Immature natural killer cell (primary cell): ENCODE measurements around the gene DNM2. TPM values are rescaled to one million over a fixed set of nuclear protein-coding genes. Genes with fewer than 3 reads are reported as not detected.

Experiments used
- DNase-seq, 3 donors: peaks; one replicate each; pipeline ENCODE4 v3.0.0; 2022; ENCODE audit warnings: mixed read lengths in 1 of 3
- H3K27ac Mint-ChIP-seq, 6 donors: one replicate each; pipeline ENCODE4 v1.8.0; 2020; ENCODE audit warnings: mixed read lengths in 6 of 6, mild to moderate bottlenecking in 5 of 6, inconsistent platforms in 4 of 6, moderate library complexity in 3 of 6
- H3K27me3 Mint-ChIP-seq, 3 donors: one replicate each; pipeline ENCODE4 v1.8.0; 2020 to 2021; ENCODE audit warnings: low read depth in 3 of 3, mild to moderate bottlenecking in 3 of 3, mixed read lengths in 3 of 3, moderate library complexity in 3 of 3, inconsistent platforms in 1 of 3
- H3K36me3 Mint-ChIP-seq, 3 donors: one replicate each; pipeline ENCODE4 v1.8.0; 2020; ENCODE audit warnings: mixed read lengths in 3 of 3, inconsistent platforms in 2 of 3, mild to moderate bottlenecking in 2 of 3
- H3K4me1 Mint-ChIP-seq, 2 donors: one replicate each; pipeline ENCODE4 v1.8.0; 2020; ENCODE audit warnings: inconsistent platforms in 2 of 2, mild to moderate bottlenecking in 2 of 2, mixed read lengths in 2 of 2, moderate library complexity in 1 of 2
- H3K4me3 Mint-ChIP-seq, 5 donors: one replicate each; pipeline ENCODE4 v1.8.0; 2020; ENCODE audit warnings: mild to moderate bottlenecking in 5 of 5, mixed read lengths in 5 of 5, inconsistent platforms in 3 of 5, moderate library complexity in 3 of 5
- H3K9me3 Mint-ChIP-seq, 6 donors: one replicate each; pipeline ENCODE4 v1.8.0; 2020; ENCODE audit warnings: mild to moderate bottlenecking in 6 of 6, mixed read lengths in 6 of 6, inconsistent platforms in 4 of 6, moderate library complexity in 3 of 6
- polyA plus RNA-seq, 3 donors: library from polyadenylated mRNA; unstranded; fragments of 300-500 nt; fragmentation: Illumina TruSeq; gene quantifications; one replicate each; pipeline ENCODE4 v1.2.3, GENCODE V29; 2021

Gene DNM2
- polyA plus RNA-seq, 3 donors from 2014 or later, result 62.9 to 170 (median 92.7) TPM

DNA sequence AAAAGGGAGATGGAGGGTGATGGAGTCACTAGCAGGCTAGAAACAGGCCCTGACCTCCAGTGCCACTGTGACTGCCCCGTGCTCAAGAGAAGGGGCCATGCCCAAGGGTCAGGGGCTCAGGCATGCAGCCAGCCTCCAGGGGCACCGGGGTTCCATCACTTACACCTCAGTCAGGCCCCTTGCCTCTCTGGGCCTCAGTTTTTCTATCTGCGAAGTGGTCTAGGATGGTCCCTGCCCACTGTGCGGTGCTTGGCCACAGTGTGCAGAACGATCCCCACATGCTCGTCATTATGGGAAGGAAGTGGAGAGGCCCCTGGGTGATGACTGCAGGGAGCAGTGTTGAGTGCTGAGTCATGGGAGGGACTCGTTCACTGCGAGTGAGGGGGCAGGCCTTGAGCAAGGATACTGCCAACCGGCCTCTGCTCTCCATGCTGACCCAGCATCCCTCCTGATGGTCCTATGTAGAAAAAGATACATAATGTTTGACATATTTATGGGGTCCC lies 95.1 kb downstream of the DNM2 start:
- Mint-ChIP-seq H3K4me1 (peaks cover 50 to 72% of the 10 kb centered on the region in 2 donors), H3K27ac (peak overlapping the region; percentile 89 to 97 (median 94)), H3K4me3 (peak overlapping the region; percentile 57 to 75 (median 74)), H3K27me3 (peaks cover 4 to 14% (median 13%) of the 10 kb centered on the region in 3 donors), H3K36me3 (peaks cover 16 to 25% (median 23%) of the 10 kb centered on the region in 3 donors), H3K9me3 (peaks cover 0 to 2% (median 0%) of the 10 kb centered on the region in 6 donors)
- DNase-seq, result peak; percentile 70 to 73 (median 71)

- Mint-ChIP-seq H3K9me3 (peaks cover 0 to 2% (median 0%) of the 10 kb centered on the region in 6 donors), H3K27ac (peak overlapping the region; percentile 89 to 97 (median 94)), H3K36me3 (peaks cover 10 to 19% (median 14%) of the 10 kb centered on the region in 3 donors), H3K27me3 (peaks cover 4 to 18% (median 16%) of the 10 kb centered on the region in 3 donors), H3K4me3 (peak overlapping the region; percentile 56 to 82 (median 70)), H3K4me1 (peaks cover 41 to 60% of the 10 kb centered on the region in 2 donors)
- peak; percentile 64 to 65 (median 65) for DNase-seq
These were observed 97.2 kb downstream of the DNM2 start for GRCh38 chr19:10815007-10815536.

DNA sequence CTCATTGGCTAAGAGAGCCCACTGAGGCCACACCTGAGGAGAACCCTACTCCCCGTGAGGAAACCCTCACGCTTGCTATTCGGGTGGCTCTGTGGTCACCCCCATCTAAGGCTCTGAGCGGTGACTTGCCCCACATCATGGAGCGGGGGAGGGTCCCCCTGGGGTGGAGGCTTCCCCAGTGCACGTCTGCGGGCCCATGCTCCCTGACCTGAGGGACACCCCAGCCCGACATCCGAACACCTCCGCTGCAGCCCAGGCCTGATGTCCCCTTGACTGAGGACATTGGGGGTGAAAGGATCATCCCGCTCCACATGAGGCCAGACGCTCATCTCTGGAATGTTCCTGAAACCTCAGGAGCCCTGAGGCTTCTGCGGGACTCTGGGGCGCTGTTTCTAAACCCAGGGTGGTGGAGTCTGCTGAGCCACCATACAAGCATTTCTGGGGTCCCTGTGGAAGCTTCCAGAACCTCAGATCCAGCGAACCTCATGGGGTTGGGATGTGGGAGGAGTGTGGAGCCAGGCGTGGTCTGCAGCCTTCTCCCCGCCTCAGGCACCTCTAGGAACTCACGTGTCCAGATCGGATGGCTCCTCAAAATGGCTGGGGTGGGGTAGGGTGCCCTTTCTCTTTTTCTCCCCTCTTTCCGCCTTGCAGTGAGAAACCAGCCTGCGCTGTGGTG lies 98.2 kb downstream of the DNM2 start:
- peak overlapping the region; percentile 69 to 97 (median 78) for H3K27ac Mint-ChIP-seq

DNA sequence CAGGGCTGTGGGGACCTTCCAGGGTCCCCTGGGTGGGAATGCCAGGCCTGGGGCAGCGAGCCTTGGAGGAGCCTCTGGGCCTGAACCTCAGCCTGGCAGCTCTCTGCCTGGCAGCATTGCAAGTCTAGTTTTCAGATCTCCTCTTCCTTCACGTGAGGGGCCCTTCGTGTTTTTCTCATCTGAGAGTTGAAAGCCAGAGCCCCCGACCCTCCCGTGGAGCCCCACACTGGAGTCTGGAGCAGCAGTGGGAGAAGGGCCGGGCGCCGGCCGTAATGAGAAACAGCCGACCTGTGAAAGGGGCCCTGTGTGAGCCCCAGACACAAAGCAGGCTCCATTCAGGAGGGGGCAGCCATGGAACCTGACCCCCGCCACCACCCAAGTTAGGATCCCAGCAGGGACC lies 98.8 kb downstream of the DNM2 start:
- peaks cover 0 to 4% (median 0%) of the 10 kb centered on the region in 6 donors for H3K9me3 Mint-ChIP-seq
- H3K27me3 Mint-ChIP-seq, result peaks cover 4 to 24% (median 20%) of the 10 kb centered on the region in 3 donors
- peaks cover 50 to 63% of the 10 kb centered on the region in 2 donors for H3K4me1 Mint-ChIP-seq
- no peak for DNase-seq
- peaks cover 18 to 29% (median 25%) of the 10 kb centered on the region in 3 donors for H3K36me3 Mint-ChIP-seq
- no peak overlapping the region for H3K4me3 Mint-ChIP-seq
- peak overlapping the region; percentile 49 to 83 (median 74) for H3K27ac Mint-ChIP-seq

More for the DNA sequence above, 98.2 kb downstream of the DNM2 start:
- no peak overlapping the region for H3K4me3 Mint-ChIP-seq
- DNase-seq, result no peak
- H3K36me3 Mint-ChIP-seq, result peaks cover 17 to 26% (median 22%) of the 10 kb centered on the region in 3 donors
- H3K4me1 Mint-ChIP-seq, result peaks cover 47 to 62% of the 10 kb centered on the region in 2 donors
- peaks cover 4 to 24% (median 20%) of the 10 kb centered on the region in 3 donors for H3K27me3 Mint-ChIP-seq
- H3K9me3 Mint-ChIP-seq, result peaks cover 0 to 3% (median 0%) of the 10 kb centered on the region in 6 donors

DNA sequence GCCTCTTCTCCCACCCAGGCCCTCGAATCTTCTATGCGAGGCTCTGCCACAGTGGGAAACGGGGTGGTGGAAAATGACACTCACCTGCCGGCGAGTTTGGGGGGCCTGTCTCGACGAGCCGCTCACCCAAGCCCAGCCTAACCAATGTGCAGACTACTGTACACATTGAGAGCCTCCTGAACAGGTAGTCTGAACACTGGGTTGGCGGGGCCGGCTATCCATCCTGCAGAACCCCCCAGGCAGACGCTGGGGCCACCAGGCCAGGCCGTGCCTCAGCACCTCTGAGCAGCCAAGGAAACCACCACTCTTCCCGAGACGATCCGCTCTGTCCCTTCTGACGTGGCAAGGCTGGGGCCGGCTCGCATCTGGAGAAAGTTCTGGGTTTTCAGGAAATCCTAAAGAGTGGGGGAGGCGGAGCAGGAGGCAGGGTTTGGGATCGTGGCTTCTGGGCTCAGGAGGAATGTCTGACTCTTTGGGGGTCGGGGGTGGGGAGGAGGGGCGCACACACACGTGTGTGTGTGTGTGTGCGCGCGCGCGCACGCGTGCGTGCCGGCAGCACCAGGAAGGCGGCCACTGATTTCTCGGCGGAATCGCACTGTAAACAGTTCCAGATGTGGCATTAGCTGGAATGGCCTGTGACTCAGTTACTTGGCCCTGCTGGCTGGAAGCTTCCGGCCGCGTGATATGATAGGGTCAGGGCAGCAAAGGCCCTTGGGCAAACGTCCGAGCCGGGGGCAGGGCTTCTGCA lies 99.6 kb downstream of the DNM2 start:
- Mint-ChIP-seq H3K4me3 (no peak overlapping the region), H3K36me3 (peaks cover 18 to 34% (median 25%) of the 10 kb centered on the region in 3 donors), H3K9me3 (peaks cover 0 to 4% (median 0%) of the 10 kb centered on the region in 6 donors), H3K4me1 (peaks cover 50 to 61% of the 10 kb centered on the region in 2 donors), H3K27me3 (peaks cover 4 to 24% (median 24%) of the 10 kb centered on the region in 3 donors), H3K27ac (peak overlapping the region in 4 of 6 donors; percentile 39 to 77 (median 50))
- no peak for DNase-seq

DNA sequence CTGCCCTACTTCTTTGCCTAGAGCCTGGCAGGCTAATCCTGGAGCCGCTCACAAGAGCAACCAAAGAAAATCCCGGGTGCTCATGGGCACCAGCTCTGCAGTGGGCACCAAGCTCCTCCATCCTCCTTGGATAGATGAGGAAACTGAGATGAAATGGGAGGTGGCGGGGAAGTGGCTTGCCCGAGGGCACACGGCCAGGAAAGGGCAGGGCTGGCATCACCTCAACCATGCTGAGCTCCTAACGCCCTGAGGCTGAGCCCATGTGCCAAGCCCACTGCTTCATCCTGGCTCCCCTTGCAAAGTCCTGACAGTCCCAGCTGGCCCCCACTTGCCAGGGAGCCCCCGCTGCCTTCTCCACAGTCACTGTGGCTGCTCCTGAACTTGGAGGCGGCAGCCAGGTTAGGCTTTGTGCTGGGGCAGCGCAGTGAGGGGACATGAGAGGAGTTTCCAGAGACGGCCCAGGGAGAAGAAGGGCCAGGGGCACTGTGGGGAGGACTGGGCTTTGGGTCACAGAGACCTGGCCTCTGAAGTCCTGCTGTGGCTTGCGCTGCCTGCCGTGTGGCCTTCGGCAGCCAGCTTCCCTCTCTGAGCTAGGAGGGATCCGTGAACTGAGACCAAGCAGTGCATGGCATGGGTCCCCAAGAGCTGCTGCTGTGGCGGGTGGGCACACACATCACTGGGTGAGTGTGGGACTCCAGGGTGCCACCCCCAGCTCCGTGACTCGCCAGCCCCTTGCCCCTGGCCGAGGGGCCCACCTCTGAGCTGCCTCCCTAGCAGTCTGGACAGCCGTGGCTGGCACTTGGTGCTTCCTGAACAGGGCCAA lies 100.6 kb downstream of the DNM2 start:
- Mint-ChIP-seq H3K4me3 (no peak overlapping the region), H3K36me3 (peaks cover 18 to 29% (median 25%) of the 10 kb centered on the region in 3 donors), H3K27me3 (peaks cover 4 to 22% (median 22%) of the 10 kb centered on the region in 3 donors), H3K27ac (peak overlapping the region in 3 of 6 donors; percentile 39 to 74 (median 51)), H3K9me3 (peaks cover 0 to 4% (median 0%) of the 10 kb centered on the region in 6 donors), H3K4me1 (peaks cover 41 to 50% of the 10 kb centered on the region in 2 donors)
- DNase-seq, result no peak

DNA sequence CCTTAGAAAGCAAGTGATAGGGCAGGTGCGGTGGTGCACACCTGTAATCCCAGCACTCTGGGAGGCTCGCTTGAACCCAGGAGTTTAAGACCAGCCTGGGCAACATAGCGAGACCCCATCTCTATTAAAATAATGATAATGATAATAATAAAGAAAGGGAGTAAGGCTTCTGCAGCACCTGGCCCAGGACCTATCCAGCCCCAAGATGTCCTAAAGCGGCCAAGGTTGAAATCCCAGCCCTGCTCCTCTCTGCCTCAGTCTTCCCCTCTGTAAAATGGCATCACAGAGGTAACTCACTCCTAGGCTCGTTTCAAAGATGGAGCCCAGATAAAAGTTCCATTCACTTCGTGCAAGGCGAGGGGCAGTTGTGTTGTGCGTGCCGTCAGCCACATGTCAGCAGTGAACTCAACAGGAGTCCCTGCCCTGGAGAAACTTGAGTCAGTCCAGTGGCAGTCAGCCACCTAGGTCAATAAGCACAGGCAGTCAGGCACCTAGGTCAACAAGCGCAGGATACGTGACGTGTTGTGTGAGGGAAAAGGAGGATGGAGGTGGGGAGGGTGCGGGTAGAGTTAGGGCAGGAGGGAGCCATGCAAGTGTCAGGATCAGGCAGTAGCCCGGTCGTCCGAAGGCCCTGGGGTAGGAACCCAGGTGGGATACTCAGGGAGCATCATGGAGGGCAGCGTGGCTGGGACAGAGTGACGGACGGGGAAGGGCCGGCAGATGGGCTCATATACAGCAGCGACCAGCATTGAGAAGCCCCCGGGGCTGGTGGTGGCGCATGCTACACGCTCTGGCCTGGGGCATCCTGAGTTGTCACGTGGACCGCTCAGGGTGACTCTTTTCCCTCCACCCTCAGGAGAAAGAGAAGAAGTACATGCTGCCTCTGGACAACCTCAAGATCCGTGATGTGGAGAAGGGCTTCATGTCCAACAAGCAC lies 101.5 kb downstream of the DNM2 start:
- Mint-ChIP-seq H3K4me3 (no peak overlapping the region), H3K36me3 (peaks cover 17 to 28% (median 23%) of the 10 kb centered on the region in 3 donors), H3K9me3 (peaks cover 0 to 4% (median 0%) of the 10 kb centered on the region in 6 donors), H3K27me3 (peaks cover 6 to 21% (median 20%) of the 10 kb centered on the region in 3 donors), H3K4me1 (peaks cover 35 to 42% of the 10 kb centered on the region in 2 donors), H3K27ac (peak overlapping the region; percentile 36 to 75 (median 54))
- DNase-seq, result no peak

DNA sequence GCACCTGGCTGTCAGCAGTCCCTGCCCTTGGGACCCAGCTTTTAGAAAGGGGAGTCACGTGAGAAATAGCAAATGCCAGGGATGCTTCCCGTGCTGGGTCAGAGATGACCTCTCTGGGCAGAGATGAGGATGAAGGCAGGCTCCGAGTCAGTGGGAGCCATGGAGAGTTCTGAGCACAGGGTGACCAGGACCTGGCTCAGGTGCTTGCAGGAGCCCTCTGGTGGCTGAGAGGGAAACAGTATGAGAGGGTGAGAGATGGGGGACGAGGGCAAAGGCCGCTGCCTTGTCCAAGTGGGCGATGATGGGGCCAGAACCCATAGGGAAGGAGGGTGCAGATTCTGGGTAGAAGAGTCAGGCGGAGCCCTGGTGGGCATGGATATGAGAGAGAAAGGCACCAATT lies 102.3 kb downstream of the DNM2 start:
- Mint-ChIP-seq H3K4me3 (peak overlapping the region in 3 of 5 donors; percentile 16 to 22 (median 21)), H3K4me1 (peaks cover 27 to 34% of the 10 kb centered on the region in 2 donors), H3K9me3 (peaks cover 0 to 2% (median 0%) of the 10 kb centered on the region in 6 donors), H3K36me3 (peaks cover 9 to 21% (median 17%) of the 10 kb centered on the region in 3 donors), H3K27ac (peak overlapping the region; percentile 39 to 87 (median 80)), H3K27me3 (peaks cover 3 to 18% (median 16%) of the 10 kb centered on the region in 3 donors)
- DNase-seq, result no peak

- Mint-ChIP-seq H3K36me3 (peaks cover 17 to 28% (median 24%) of the 10 kb centered on the region in 3 donors), H3K27ac (peak overlapping the region in 2 of 6 donors; percentile 13 to 43), H3K4me1 (peaks cover 21 to 23% of the 10 kb centered on the region in 2 donors), H3K4me3 (no peak overlapping the region), H3K9me3 (peaks cover 0 to 2% (median 0%) of the 10 kb centered on the region in 6 donors), H3K27me3 (peaks cover 4 to 18% (median 16%) of the 10 kb centered on the region in 3 donors)
- no peak for DNase-seq
These were observed 105.8 kb downstream of the DNM2 start for GRCh38 chr19:10823690-10824089.

DNA sequence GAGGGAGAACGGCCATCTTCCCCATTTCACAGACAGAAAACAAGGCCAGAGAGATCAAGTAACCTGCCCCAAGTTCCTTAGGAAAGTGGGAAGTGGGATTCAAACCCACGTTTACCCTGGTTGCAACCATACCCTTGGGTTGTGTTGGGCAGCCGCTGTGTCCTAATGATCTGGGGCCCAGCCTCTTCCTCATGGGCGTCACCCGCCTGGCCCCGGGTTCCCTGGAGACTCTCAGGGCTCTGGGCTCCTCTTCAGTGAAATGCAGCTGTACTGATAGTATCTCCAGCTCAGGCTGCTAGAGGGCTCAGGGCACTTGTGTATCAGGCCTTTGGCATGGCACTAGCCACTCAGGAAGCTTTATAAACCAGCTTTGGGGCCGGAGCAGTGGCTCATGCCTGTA lies 108.4 kb downstream of the DNM2 start:
- peaks cover 2 to 3% of the 10 kb centered on the region in 2 donors for H3K4me1 Mint-ChIP-seq
- peaks cover 8 to 12% (median 10%) of the 10 kb centered on the region in 3 donors for H3K36me3 Mint-ChIP-seq
- peak overlapping the region in 4 of 6 donors; percentile 20 to 65 (median 46) for H3K27ac Mint-ChIP-seq
- DNase-seq, result no peak
- no peak overlapping the region for H3K4me3 Mint-ChIP-seq
- no peaks in the 10 kb centered on the region for H3K9me3 Mint-ChIP-seq
- H3K27me3 Mint-ChIP-seq, result peaks cover 6 to 12% (median 7%) of the 10 kb centered on the region in 3 donors

DNA sequence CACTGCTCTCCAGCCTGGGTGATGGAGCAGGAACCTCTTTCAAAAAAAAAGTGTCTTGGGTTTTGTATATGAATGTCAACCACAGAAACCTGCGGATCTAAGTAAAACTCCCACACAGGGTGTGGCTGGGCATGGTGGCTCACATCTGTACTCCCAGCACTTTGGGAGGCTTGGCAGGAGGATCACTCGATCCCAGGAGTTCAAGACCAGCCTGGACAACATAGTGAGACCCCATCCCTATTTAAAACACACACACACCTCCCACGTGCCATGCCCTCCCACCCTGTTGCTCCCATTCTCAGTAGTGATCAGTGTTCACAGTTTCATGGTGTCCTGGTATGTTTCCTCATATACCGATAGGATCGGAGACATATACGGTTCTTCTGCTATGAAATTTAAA lies 109.0 kb downstream of the DNM2 start:
- Mint-ChIP-seq H3K27me3 (peaks cover 7 to 11% (median 8%) of the 10 kb centered on the region in 3 donors), H3K4me1 (peaks cover 0 to 3% of the 10 kb centered on the region in 2 donors), H3K4me3 (no peak overlapping the region), H3K36me3 (peaks cover 7 to 11% (median 8%) of the 10 kb centered on the region in 3 donors), H3K9me3 (no peaks in the 10 kb centered on the region), H3K27ac (peak overlapping the region in 3 of 6 donors; percentile 35 to 44 (median 38))
- DNase-seq, result no peak
